ENCODE measurements around the gene NUDT3. TPM values are rescaled to one million over a fixed set of nuclear protein-coding genes. Genes with fewer than 3 reads are reported as not detected.

NUDT3 gene
- total and polyA plus RNA-seq, 2 experiments from 2014 or later, result 12.1 to 31.1 TPM

DNA sequence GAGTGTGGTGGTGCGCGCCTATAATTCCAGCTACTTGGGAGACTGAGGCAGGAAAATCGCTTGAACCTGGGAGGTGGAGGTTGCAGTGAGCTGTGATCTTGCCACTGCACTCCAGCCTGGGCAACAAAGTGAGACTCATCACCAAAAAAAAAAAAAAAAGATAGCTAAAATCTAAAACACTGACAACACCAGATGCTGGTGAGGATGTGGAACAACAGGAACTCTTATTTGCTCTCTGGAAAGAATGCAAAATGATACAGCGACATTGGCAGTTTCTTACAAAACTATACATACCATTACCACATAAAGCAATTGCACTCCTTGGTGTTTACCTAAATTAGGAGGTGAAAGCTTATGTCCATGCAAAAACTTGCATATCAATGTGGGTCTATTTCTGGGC is 80.2 kb downstream of the NUDT3 start:
- Mint-ChIP-seq H3K36me3 (ENCODE audit: low read depth) (no peaks in the 10 kb centered on the region), H3K27ac (no peak overlapping the region), H3K4me3 (no peak overlapping the region), H3K4me1 (peaks cover 12% of the 10 kb centered on the region), H3K27me3 (ENCODE audit: insufficient read depth, low read depth, poor library complexity) (peaks cover 7% of the 10 kb centered on the region), H3K9me3 (no peaks in the 10 kb centered on the region)
- TF ChIP-seq, protein P1, sequence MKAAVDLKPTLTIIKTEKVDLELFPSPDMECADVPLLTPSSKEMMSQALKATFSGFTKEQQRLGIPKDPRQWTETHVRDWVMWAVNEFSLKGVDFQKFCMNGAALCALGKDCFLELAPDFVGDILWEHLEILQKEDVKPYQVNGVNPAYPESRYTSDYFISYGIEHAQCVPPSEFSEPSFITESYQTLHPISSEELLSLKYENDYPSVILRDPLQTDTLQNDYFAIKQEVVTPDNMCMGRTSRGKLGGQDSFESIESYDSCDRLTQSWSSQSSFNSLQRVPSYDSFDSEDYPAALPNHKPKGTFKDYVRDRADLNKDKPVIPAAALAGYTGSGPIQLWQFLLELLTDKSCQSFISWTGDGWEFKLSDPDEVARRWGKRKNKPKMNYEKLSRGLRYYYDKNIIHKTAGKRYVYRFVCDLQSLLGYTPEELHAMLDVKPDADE (IDR thresholded peaks at IDR 0.05), result no peak
- TF ChIP-seq, protein P2, sequence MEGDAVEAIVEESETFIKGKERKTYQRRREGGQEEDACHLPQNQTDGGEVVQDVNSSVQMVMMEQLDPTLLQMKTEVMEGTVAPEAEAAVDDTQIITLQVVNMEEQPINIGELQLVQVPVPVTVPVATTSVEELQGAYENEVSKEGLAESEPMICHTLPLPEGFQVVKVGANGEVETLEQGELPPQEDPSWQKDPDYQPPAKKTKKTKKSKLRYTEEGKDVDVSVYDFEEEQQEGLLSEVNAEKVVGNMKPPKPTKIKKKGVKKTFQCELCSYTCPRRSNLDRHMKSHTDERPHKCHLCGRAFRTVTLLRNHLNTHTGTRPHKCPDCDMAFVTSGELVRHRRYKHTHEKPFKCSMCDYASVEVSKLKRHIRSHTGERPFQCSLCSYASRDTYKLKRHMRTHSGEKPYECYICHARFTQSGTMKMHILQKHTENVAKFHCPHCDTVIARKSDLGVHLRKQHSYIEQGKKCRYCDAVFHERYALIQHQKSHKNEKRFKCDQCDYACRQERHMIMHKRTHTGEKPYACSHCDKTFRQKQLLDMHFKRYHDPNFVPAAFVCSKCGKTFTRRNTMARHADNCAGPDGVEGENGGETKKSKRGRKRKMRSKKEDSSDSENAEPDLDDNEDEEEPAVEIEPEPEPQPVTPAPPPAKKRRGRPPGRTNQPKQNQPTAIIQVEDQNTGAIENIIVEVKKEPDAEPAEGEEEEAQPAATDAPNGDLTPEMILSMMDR (conservative IDR thresholded peaks at IDR 0.05; ENCODE audit: low read depth in 2 of 2), result no peak
- TF ChIP-seq CREB1 (CRISPR knock-in tag; IDR thresholded peaks at IDR 0.05; ENCODE audit: low read depth) (no peak), ZNF114 (CRISPR knock-in tag; IDR thresholded peaks at IDR 0.05) (no peak), NANOG (IDR thresholded peaks at IDR 0.05; ENCODE audit: borderline replicate concordance) (no peak), EZH2 (IDR thresholded peaks at IDR 0.05; ENCODE audit: low read depth, unreplicated experiment) (no peak), EZH2phosphoT487 (IDR thresholded peaks at IDR 0.05; ENCODE audit: unreplicated experiment) (no peak), POLR2AphosphoS5 (IDR thresholded peaks at IDR 0.05; ENCODE audit: low read depth) (no peak), JUNB (IDR thresholded peaks at IDR 0.05; ENCODE audit: unreplicated experiment) (no peak), STAT1 (IDR thresholded peaks at IDR 0.05; ENCODE audit: unreplicated experiment) (no peak), ZNF331 (CRISPR knock-in tag; IDR thresholded peaks at IDR 0.05; ENCODE audit: low read depth) (no peak)
- TF ChIP-seq, protein P3, sequence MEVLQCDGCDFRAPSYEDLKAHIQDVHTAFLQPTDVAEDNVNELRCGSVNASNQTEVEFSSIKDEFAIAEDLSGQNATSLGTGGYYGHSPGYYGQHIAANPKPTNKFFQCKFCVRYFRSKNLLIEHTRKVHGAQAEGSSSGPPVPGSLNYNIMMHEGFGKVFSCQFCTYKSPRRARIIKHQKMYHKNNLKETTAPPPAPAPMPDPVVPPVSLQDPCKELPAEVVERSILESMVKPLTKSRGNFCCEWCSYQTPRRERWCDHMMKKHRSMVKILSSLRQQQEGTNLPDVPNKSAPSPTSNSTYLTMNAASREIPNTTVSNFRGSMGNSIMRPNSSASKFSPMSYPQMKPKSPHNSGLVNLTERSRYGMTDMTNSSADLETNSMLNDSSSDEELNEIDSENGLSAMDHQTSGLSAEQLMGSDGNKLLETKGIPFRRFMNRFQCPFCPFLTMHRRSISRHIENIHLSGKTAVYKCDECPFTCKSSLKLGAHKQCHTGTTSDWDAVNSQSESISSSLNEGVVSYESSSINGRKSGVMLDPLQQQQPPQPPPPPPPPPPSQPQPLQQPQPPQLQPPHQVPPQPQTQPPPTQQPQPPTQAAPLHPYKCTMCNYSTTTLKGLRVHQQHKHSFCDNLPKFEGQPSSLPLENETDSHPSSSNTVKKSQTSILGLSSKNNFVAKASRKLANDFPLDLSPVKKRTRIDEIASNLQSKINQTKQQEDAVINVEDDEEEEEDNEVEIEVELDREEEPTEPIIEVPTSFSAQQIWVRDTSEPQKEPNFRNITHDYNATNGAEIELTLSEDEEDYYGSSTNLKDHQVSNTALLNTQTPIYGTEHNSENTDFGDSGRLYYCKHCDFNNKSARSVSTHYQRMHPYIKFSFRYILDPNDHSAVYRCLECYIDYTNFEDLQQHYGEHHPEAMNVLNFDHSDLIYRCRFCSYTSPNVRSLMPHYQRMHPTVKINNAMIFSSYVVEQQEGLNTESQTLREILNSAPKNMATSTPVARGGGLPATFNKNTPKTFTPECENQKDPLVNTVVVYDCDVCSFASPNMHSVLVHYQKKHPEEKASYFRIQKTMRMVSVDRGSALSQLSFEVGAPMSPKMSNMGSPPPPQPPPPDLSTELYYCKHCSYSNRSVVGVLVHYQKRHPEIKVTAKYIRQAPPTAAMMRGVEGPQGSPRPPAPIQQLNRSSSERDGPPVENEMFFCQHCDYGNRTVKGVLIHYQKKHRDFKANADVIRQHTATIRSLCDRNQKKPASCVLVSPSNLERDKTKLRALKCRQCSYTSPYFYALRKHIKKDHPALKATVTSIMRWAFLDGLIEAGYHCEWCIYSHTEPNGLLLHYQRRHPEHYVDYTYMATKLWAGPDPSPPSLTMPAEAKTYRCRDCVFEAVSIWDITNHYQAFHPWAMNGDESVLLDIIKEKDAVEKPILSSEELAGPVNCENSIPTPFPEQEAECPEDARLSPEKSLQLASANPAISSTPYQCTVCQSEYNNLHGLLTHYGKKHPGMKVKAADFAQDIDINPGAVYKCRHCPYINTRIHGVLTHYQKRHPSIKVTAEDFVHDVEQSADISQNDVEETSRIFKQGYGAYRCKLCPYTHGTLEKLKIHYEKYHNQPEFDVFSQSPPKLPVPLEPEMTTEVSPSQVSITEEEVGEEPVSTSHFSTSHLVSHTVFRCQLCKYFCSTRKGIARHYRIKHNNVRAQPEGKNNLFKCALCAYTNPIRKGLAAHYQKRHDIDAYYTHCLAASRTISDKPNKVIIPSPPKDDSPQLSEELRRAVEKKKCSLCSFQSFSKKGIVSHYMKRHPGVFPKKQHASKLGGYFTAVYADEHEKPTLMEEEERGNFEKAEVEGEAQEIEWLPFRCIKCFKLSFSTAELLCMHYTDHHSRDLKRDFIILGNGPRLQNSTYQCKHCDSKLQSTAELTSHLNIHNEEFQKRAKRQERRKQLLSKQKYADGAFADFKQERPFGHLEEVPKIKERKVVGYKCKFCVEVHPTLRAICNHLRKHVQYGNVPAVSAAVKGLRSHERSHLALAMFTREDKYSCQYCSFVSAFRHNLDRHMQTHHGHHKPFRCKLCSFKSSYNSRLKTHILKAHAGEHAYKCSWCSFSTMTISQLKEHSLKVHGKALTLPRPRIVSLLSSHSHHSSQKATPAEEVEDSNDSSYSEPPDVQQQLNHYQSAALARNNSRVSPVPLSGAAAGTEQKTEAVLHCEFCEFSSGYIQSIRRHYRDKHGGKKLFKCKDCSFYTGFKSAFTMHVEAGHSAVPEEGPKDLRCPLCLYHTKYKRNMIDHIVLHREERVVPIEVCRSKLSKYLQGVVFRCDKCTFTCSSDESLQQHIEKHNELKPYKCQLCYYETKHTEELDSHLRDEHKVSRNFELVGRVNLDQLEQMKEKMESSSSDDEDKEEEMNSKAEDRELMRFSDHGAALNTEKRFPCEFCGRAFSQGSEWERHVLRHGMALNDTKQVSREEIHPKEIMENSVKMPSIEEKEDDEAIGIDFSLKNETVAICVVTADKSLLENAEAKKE (CRISPR knock-in tag; IDR thresholded peaks at IDR 0.05), result no peak
- peaks cover 18% of the 10 kb centered on the region for H3K4me1 ChIP-seq (ENCODE audit: insufficient read depth)
- H3K27me3 ChIP-seq (ENCODE audit: insufficient read depth), result no peaks in the 10 kb centered on the region
- H3K4me3 ChIP-seq, result no peak overlapping the region
- no peaks in the 10 kb centered on the region for H3K9me2 ChIP-seq (ENCODE audit: insufficient read depth)
- H3K4me2 ChIP-seq, result no peak overlapping the region
- H2AFZ ChIP-seq, result no peak overlapping the region
- H3K36me3 ChIP-seq (ENCODE audit: insufficient read depth), result no peaks in the 10 kb centered on the region
- H3F3A ChIP-seq (replicated peaks; ENCODE audit: low read depth), result no peaks in the 10 kb centered on the region; the same call in 1 of the 2 replicates
- no peak overlapping the region for H3K27ac ChIP-seq (ENCODE audit: low read depth)
- peaks cover 29% of the 10 kb centered on the region for H4K20me1 ChIP-seq (replicated peaks; ENCODE audit: insufficient read depth)
- ATAC-seq (no peak), DNase-seq (ENCODE audit: low spot score) (no peak)
- peaks cover 72% of the 10 kb centered on the region for H3K79me2 ChIP-seq (replicated peaks; ENCODE audit: insufficient read depth)
